Astrocyte (in vitro differentiated cells and primary cell): ENCODE results near the gene LRRC63. TPM values are rescaled to one million over a fixed set of nuclear protein-coding genes. Genes with fewer than 3 reads are reported as not detected.

Experiments
- DNase-seq: peaks from one replicate; pipeline ENCODE4 v3.0.0-alpha.2; 2010; ENCODE audit warnings: low read depth
- FAIRE-seq: peaks from 2 replicates; lab custom pipeline; 2011; peaks lifted over from hg19 to GRCh38; lab: Jason Lieb, UNC
- H2AFZ ChIP-seq: 2 replicates; pipeline ENCODE4 v1.6.0; 2012; ENCODE audit warnings: low read depth, low read length, inconsistent platforms
- H3K27ac ChIP-seq: 2 replicates; pipeline ENCODE4 v1.5.1; 2011; ENCODE audit warnings: low read depth, low read length, inconsistent platforms
- H3K27me3 ChIP-seq: 2 replicates; pipeline ENCODE4 v1.6.0; 2011; ENCODE audit warnings: low read length, inconsistent platforms; ENCODE audit not compliant: insufficient read depth
- H3K36me3 ChIP-seq: 2 replicates; pipeline ENCODE4 v1.5.1; 2011; ENCODE audit warnings: low read length, inconsistent platforms; ENCODE audit not compliant: insufficient read depth
- H3K4me1 ChIP-seq: 2 replicates; pipeline ENCODE4 v1.5.1; 2011; ENCODE audit warnings: low read length, inconsistent platforms; ENCODE audit not compliant: insufficient read depth
- H3K4me2 ChIP-seq: 2 replicates; pipeline ENCODE4 v1.6.0; 2012; ENCODE audit warnings: low read length, inconsistent platforms
- H3K4me3 ChIP-seq: 2 replicates; pipeline ENCODE4 v1.5.1; 2011; ENCODE audit warnings: low read depth, mild to moderate bottlenecking, low read length, inconsistent platforms; ENCODE audit not compliant: insufficient read depth
- H3K79me2 ChIP-seq: 2 replicates; pipeline ENCODE4 v1.6.0; 2012; ENCODE audit warnings: mild to moderate bottlenecking, low read length, inconsistent platforms; ENCODE audit not compliant: insufficient read depth
- H3K9ac ChIP-seq: 2 replicates; pipeline ENCODE4 v1.6.0; 2012; ENCODE audit warnings: mild to moderate bottlenecking, low read length, inconsistent platforms
- H3K9me3 ChIP-seq: 2 replicates; pipeline ENCODE4 v1.5.1; 2012; ENCODE audit warnings: low read depth, mild to moderate bottlenecking, low read length, inconsistent platforms; ENCODE audit not compliant: insufficient read depth
- H4K20me1 ChIP-seq: 2 replicates; pipeline ENCODE4 v1.6.0; 2012; ENCODE audit warnings: low read length, inconsistent platforms; ENCODE audit not compliant: insufficient read depth
- H3K27ac Mint-ChIP-seq: one replicate; pipeline ENCODE4 v1.8.0; 2021; ENCODE audit warnings: mild to moderate bottlenecking, mixed read lengths; ENCODE audit not compliant: unreplicated experiment
- H3K27me3 Mint-ChIP-seq: one replicate; pipeline ENCODE4 v1.8.0; 2021; ENCODE audit warnings: low read depth, mixed read lengths; ENCODE audit not compliant: unreplicated experiment
- H3K36me3 Mint-ChIP-seq: one replicate; pipeline ENCODE4 v1.8.0; 2021; ENCODE audit warnings: low read depth, mixed read lengths; ENCODE audit not compliant: unreplicated experiment
- H3K4me1 Mint-ChIP-seq: one replicate; pipeline ENCODE4 v1.8.0; 2021; ENCODE audit warnings: low read depth, mixed read lengths; ENCODE audit not compliant: unreplicated experiment
- H3K4me3 Mint-ChIP-seq: one replicate; pipeline ENCODE4 v1.8.0; 2021; ENCODE audit warnings: mild to moderate bottlenecking, moderate library complexity, mixed read lengths; ENCODE audit not compliant: unreplicated experiment
- H3K9me3 Mint-ChIP-seq: one replicate; pipeline ENCODE4 v1.8.0; 2021; ENCODE audit warnings: mild to moderate bottlenecking, mixed read lengths; ENCODE audit not compliant: unreplicated experiment
- CTCF ChIP-seq: IDR thresholded peaks from 2 replicates; pipeline ENCODE4 v1.5.1; 2011; ENCODE audit warnings: low read depth, mild to moderate bottlenecking, inconsistent platforms, low read length, moderate library complexity; ENCODE audit not compliant: insufficient read depth
- EZH2 ChIP-seq: IDR thresholded peaks from 2 replicates; pipeline ENCODE4 v1.6.1; 2012; ENCODE audit warnings: mild to moderate bottlenecking, low read length, inconsistent platforms; ENCODE audit not compliant: insufficient read depth
- total RNA-seq: library from RNA; stranded (reverse); gene quantifications from 2 replicates; pipeline ENCODE4 v1.2.1, GENCODE V29; 2021

Gene LRRC63
- total RNA-seq, 1 donor from 2014 or later, result not detected

GRCh38 chr13:46179969-46180763 lies 31.6 kb upstream of the LRRC63 start:
- H3K9ac ChIP-seq, result no peak overlapping the region
- no peak overlapping the region for H3K27ac Mint-ChIP-seq
- H3K4me1 ChIP-seq, result no peaks in the 10 kb centered on the region
- no peaks in the 10 kb centered on the region for H3K36me3 Mint-ChIP-seq
- no peak overlapping the region for H3K4me3 ChIP-seq
- peaks cover 12% of the 10 kb centered on the region for H3K4me1 Mint-ChIP-seq
- no peaks in the 10 kb centered on the region for H3K9me3 Mint-ChIP-seq
- no peak overlapping the region for H3K4me3 Mint-ChIP-seq
- DNase-seq, result no peak
- no peak overlapping the region for H3K27ac ChIP-seq
- H3K4me2 ChIP-seq, result no peak overlapping the region
- H3K27me3 Mint-ChIP-seq, result no peaks in the 10 kb centered on the region
- peaks cover 3% of the 10 kb centered on the region for H3K27me3 ChIP-seq
- no peak overlapping the region for H2AFZ ChIP-seq
- TF ChIP-seq EZH2 (no peak), CTCF (no peak)
- no peak for FAIRE-seq
- no peaks in the 10 kb centered on the region for H3K36me3 ChIP-seq
- H4K20me1 ChIP-seq, result no peaks in the 10 kb centered on the region
- no peaks in the 10 kb centered on the region for H3K79me2 ChIP-seq
- H3K9me3 ChIP-seq, result no peaks in the 10 kb centered on the region

- Mint-ChIP-seq H3K27ac (no peak overlapping the region), H3K9me3 (no peaks in the 10 kb centered on the region), H3K4me3 (no peak overlapping the region), H3K4me1 (peaks cover 12% of the 10 kb centered on the region), H3K36me3 (no peaks in the 10 kb centered on the region), H3K27me3 (no peaks in the 10 kb centered on the region)
- no peaks in the 10 kb centered on the region for H3K79me2 ChIP-seq
- no peak overlapping the region for H3K9ac ChIP-seq
- H2AFZ ChIP-seq, result no peak overlapping the region
- DNase-seq (no peak), FAIRE-seq (no peak)
- TF ChIP-seq CTCF, result no peak
- no peak for TF ChIP-seq EZH2
- no peaks in the 10 kb centered on the region for H3K36me3 ChIP-seq
- no peak overlapping the region for H3K27ac ChIP-seq
- H3K4me1 ChIP-seq, result no peaks in the 10 kb centered on the region
- H4K20me1 ChIP-seq, result no peaks in the 10 kb centered on the region
- no peak overlapping the region for H3K4me3 ChIP-seq
- H3K27me3 ChIP-seq, result peaks cover 3% of the 10 kb centered on the region
- no peaks in the 10 kb centered on the region for H3K9me3 ChIP-seq
- no peak overlapping the region for H3K4me2 ChIP-seq
Measured at GRCh38 chr13:46181377-46181839, 30.3 kb upstream of the LRRC63 start.
